GM21529 (cell line): Measurements from ENCODE around the gene SMCO4.
"Not testable (repeated sequence)": the region's sequence is repeated elsewhere in the genome, so short reads cannot be mapped to it uniquely, and the experiment has no call there.

ENCODE experiments used
- ATAC-seq: cut with Tn5 transposase; IDR thresholded peaks from one replicate; pipeline ENCODE4 v1.9.1; 2021; ENCODE audit not compliant: unreplicated experiment

SMCO4 gene

GRCh38 chr11:93478841-93479240, 64.3 kb downstream of the SMCO4 start:
- no peak for ATAC-seq

GRCh38 chr11:93477684-93478234, 65.4 kb downstream of the SMCO4 start:
- ATAC-seq, result no peak

DNA sequence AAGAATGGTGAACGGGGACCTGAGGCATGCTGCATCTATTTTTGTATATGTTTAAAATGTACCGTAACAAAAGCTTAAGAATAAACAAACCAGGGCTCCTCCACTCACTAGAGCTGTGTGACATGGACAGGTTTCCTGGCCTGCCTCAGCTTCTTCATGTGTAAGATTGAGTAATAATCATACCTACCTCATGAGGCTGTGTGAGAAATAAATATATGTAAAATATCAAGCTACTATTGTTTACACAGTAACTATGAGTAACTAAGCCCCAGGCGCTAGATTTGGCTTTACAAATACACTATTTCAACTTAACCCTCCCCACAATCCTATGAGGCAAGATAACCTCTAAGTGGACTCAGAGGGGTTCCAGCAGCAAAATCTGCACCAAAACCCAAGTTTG, 66.4 kb downstream of the SMCO4 start:
- ATAC-seq, result no peak

DNA sequence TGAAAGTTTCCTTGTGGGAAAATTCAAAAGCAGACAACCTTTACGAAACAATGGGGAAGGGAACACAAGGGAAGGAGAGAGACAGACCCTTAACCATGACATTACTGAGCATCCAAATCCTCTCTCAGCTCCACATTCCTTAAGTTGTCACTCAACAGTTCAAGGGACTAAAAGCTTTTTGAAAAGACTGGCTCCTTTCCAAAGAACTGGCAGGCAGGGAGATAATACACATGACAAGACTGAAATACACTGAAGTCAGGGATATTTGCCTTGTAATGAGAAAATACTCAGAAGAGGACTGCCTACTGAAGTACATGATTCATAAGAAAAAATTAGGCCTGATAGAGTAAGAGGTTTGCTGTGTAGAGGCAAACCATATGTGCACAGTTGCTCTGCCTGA, 69.1 kb downstream of the SMCO4 start:
- ATAC-seq, result no peak

GRCh38 chr11:93468290-93468689, 74.9 kb downstream of the SMCO4 start:
- no peak for ATAC-seq

GRCh38 chr11:93467054-93467453, 76.1 kb downstream of the SMCO4 start:
- no peak for ATAC-seq

GRCh38 chr11:93464927-93465540, 78.2 kb downstream of the SMCO4 start:
- no peak for ATAC-seq

DNA sequence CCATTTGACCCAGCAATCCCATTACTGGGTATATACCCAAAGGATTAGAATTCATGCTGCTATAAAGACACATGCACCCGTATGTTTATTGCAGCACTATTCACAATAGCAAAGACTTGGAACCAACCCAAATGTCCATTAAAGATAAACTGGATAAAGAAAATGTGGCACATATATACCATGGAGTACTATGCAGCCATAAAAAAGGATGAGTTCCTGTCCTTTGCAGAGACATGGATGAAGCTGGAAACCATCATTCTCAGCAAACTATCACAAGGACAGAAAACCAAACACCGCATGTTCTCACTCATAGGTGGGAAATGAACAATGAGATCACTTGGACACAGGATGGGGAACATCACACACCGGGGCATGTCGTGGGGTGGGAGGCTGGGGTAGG, 79.5 kb downstream of the SMCO4 start:
- not testable (repeated sequence) for ATAC-seq

- ATAC-seq, result no peak
These were observed 84.9 kb downstream of the SMCO4 start for GRCh38 chr11:93458286-93458685.

DNA sequence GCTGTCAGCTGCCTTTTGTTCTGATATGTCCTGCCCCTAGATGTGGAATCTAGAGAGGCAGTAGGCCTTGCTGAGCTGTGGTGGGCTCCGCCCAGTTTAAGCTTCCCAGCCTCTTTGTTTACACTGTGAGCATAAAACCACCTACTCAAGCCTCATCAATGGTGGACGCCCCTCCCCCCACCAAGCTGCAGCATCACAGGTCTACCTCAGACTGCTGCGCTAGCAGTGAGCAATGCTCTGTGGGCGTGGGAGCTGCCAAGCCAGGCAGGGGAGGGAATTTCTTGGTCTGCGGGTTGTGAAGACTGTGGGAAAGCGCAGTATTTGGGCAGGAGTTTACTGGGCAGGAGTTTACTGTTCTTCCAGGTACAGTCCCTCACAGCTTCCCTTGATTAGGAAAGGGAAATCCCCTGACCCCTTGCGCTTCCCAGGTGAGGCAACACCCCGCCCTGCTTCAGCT, 98.5 kb downstream of the SMCO4 start:
- ATAC-seq, result no peak

DNA sequence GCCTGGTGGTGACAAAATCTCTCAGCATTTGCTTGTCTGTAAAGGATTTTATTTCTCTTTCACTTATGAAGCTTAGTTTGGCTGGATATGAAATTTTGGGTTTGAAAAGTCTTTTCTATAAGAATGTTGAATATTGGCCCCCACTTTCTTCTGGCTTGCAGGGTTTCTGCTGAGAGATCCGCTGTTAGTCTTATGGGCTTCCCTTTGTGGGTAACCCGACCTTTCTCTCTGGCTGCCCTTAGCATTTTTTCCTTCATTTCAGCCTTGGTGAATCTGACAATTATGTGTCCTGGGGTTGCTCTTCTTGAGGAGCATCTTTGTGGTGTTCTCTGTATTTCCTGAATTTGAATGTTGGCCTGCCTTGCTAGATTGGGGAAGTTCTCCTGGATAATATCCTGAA, 100.0 kb downstream of the SMCO4 start:
- not testable (repeated sequence) for ATAC-seq

- ATAC-seq, result no peak
These were observed 110.9 kb downstream of the SMCO4 start for GRCh38 chr11:93432247-93432646.
